ENCODE data around the gene BICDL2.

DNA sequence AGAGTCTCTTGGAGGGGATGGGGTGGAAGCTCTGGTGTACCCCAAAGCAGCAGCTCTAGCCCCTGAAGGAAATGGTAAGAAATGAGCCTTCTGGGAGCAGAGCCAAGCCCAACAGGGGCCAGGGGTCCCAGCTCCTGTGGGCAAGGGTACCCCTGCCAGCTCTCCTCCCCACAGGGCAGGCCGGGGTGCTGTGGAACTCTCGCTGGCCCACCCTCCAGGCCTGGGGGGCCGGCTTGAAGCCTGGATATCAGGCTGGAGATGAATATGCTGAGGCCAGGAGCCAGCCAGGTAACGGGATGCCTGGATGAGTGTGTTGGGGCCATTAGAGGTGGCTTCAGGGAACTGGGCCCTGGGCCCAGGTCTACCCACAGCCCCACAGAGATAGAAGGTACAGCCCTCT is 36.2 kb downstream of the BICDL2 start:
- TF ChIP-seq EP300 (IDR thresholded peaks at IDR 0.05) (no peak), POLR2A (IDR thresholded peaks at IDR 0.05) (no peak)
- TF ChIP-seq, protein P1, sequence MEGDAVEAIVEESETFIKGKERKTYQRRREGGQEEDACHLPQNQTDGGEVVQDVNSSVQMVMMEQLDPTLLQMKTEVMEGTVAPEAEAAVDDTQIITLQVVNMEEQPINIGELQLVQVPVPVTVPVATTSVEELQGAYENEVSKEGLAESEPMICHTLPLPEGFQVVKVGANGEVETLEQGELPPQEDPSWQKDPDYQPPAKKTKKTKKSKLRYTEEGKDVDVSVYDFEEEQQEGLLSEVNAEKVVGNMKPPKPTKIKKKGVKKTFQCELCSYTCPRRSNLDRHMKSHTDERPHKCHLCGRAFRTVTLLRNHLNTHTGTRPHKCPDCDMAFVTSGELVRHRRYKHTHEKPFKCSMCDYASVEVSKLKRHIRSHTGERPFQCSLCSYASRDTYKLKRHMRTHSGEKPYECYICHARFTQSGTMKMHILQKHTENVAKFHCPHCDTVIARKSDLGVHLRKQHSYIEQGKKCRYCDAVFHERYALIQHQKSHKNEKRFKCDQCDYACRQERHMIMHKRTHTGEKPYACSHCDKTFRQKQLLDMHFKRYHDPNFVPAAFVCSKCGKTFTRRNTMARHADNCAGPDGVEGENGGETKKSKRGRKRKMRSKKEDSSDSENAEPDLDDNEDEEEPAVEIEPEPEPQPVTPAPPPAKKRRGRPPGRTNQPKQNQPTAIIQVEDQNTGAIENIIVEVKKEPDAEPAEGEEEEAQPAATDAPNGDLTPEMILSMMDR (IDR thresholded peaks at IDR 0.05), result no peak

All from gastroesophageal sphincter (tissue), 3 donors.